Right lobe of liver (tissue), 4 donors: ENCODE measurements around the gene URB1.

Experiments used
- POLR2A ChIP-seq: fragments of 450-650 bp; IDR thresholded peaks from one replicate; pipeline ENCODE4 v1.6.1; 2017; ENCODE audit warnings: antibody characterized with exemption, mild to moderate bottlenecking
- TF ChIP-seq, protein P1 (sequence below), 4 donors: fragments of 200-600 bp in 3 of 4; fragments of 450-650 bp in 1 of 4; IDR thresholded peaks; one replicate each; pipeline versions ENCODE4 v1.5.1 to v1.8.0; 2016 to 2022; ENCODE audit warnings: antibody characterized with exemption in 4 of 4, mild to moderate bottlenecking in 2 of 4
- donor health status: DM: no; HTN: no; CAD: no.
- donor health status: DM: no; HTN: no; CAD: no.
- donor health status: DM: no; HTN: yes; CAD: no.

DNA sequence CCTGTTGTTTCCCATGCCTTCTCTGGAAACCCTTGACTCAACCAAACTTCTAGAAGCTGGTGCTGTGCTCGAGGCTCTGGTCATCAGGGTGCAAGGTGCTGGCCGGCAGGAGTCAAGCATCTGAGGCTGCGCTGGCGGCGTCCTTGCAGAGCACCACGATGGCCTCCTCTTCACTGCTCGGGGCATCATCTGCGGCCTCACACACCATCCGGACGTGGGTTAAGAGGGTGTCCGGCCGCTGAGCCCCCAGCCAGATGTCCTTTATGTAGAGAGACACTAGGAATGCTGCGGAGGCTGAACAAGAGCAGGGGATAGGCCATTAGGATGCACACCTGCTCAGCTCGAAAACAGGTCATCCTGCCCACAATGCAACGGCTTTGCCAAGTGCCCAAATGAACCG is 78.0 kb downstream of the URB1 start:
- TF ChIP-seq, protein P1, sequence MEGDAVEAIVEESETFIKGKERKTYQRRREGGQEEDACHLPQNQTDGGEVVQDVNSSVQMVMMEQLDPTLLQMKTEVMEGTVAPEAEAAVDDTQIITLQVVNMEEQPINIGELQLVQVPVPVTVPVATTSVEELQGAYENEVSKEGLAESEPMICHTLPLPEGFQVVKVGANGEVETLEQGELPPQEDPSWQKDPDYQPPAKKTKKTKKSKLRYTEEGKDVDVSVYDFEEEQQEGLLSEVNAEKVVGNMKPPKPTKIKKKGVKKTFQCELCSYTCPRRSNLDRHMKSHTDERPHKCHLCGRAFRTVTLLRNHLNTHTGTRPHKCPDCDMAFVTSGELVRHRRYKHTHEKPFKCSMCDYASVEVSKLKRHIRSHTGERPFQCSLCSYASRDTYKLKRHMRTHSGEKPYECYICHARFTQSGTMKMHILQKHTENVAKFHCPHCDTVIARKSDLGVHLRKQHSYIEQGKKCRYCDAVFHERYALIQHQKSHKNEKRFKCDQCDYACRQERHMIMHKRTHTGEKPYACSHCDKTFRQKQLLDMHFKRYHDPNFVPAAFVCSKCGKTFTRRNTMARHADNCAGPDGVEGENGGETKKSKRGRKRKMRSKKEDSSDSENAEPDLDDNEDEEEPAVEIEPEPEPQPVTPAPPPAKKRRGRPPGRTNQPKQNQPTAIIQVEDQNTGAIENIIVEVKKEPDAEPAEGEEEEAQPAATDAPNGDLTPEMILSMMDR (IDR thresholded peaks at IDR 0.05), result no peak
- no peak for TF ChIP-seq POLR2A
